ENCODE data around the gene SCUBE2.
A peak's percentile ranks its signal among the peaks of the same experiment; 100 is the strongest.

The SCUBE2 gene

GRCh38 chr11:9092853-9093778, 1.7 kb upstream of the SCUBE2 start:
- H3K4me3 ChIP-seq (ENCODE audit: low read depth, low read length): no peak overlapping the region
- in situ Hi-C loops (cut with HindIII; ENCODE audit: low pct_ligation_motif_present, low sequenced_read_pairs): no loop called here
- TF ChIP-seq CTCF (IDR thresholded peaks at IDR 0.05; ENCODE audit: low read depth, low read length, missing control alignments): peak; percentile 58
- H3K36me3 ChIP-seq (replicated peaks): no peaks in the 10 kb centered on the region
- H3K27me3 ChIP-seq (replicated peaks): no peaks in the 10 kb centered on the region
- H3K27ac ChIP-seq: no peak overlapping the region
- DNase-seq: no peak

GRCh38 chr11:9092072-9092471, 673 bp upstream of the SCUBE2 start:
- TF ChIP-seq CTCF (IDR thresholded peaks at IDR 0.05; ENCODE audit: low read depth, low read length, missing control alignments): no peak
- Histone ChIP-seq H3K4me3 (ENCODE audit: low read depth, low read length) (peak overlapping the region; percentile 24), H3K36me3 (replicated peaks) (no peaks in the 10 kb centered on the region), H3K27ac (no peak overlapping the region), H3K27me3 (replicated peaks) (no peaks in the 10 kb centered on the region)
- no peak for DNase-seq
- in situ Hi-C loops (cut with HindIII; ENCODE audit: low pct_ligation_motif_present, low sequenced_read_pairs): no loop called here

GRCh38 chr11:9090488-9091043, 833 bp downstream of the SCUBE2 start:
- in situ Hi-C loops (cut with HindIII; ENCODE audit: low pct_ligation_motif_present, low sequenced_read_pairs): no loop called here
- Histone ChIP-seq H3K36me3 (replicated peaks) (no peaks in the 10 kb centered on the region), H3K27me3 (replicated peaks) (no peaks in the 10 kb centered on the region), H3K4me3 (ENCODE audit: low read depth, low read length) (peak overlapping the region; percentile 50), H3K27ac (no peak overlapping the region)
- no peak for DNase-seq
- TF ChIP-seq CTCF (IDR thresholded peaks at IDR 0.05; ENCODE audit: low read depth, low read length, missing control alignments): no peak

GRCh38 chr11:9089636-9090035, 1.8 kb downstream of the SCUBE2 start:
- Histone ChIP-seq H3K27ac (no peak overlapping the region), H3K27me3 (replicated peaks) (no peaks in the 10 kb centered on the region), H3K36me3 (replicated peaks) (no peaks in the 10 kb centered on the region), H3K4me3 (ENCODE audit: low read depth, low read length) (no peak overlapping the region)
- no peak for TF ChIP-seq CTCF (IDR thresholded peaks at IDR 0.05; ENCODE audit: low read depth, low read length, missing control alignments)
- in situ Hi-C loops (cut with HindIII; ENCODE audit: low pct_ligation_motif_present, low sequenced_read_pairs): no loop called here
- DNase-seq: no peak

GRCh38 chr11:9089061-9089460, 2.3 kb downstream of the SCUBE2 start:
- Histone ChIP-seq H3K27ac (no peak overlapping the region), H3K27me3 (replicated peaks) (no peaks in the 10 kb centered on the region), H3K4me3 (ENCODE audit: low read depth, low read length) (no peak overlapping the region), H3K36me3 (replicated peaks) (no peaks in the 10 kb centered on the region)
- DNase-seq: no peak
- TF ChIP-seq CTCF (IDR thresholded peaks at IDR 0.05; ENCODE audit: low read depth, low read length, missing control alignments): no peak
- in situ Hi-C loops (cut with HindIII; ENCODE audit: low pct_ligation_motif_present, low sequenced_read_pairs): no loop called here
